WTC11 (cell line): ENCODE results near the gene KAZN. TPM values are rescaled to one million over a fixed set of nuclear protein-coding genes. Genes with fewer than 3 reads are reported as not detected.

Source experiments
- ATAC-seq: fragments of 200-7000 bp; cut with Tn5 transposase; 2 replicates; pipeline ENCODE4 v1.10.0; 2021; ENCODE audit warnings: mild to moderate bottlenecking, moderate library complexity
- CTCF ChIA-PET: fragments of 300-600 bp; sonication (Branson Sonifier 250); formaldehyde crosslinking; loops from one replicate; lab custom pipeline; 2021; ENCODE audit warnings: antibody characterized with exemption; lab: Charles Lee
- POLR2A ChIA-PET: fragments of 350-600 bp; sonication (Branson Sonifier 250); formaldehyde crosslinking; loops from one replicate; lab custom pipeline; 2021; ENCODE audit warnings: antibody characterized with exemption; lab: Charles Lee
- DNase-seq: peaks from one replicate; pipeline ENCODE4 v3.0.0; 2021; ENCODE audit warnings: low spot score
- H3K27ac Mint-ChIP-seq: 2 replicates; pipeline ENCODE4 v1.8.0; 2021; ENCODE audit warnings: mixed read lengths
- H3K27me3 Mint-ChIP-seq: 2 replicates; pipeline ENCODE4 v1.8.0; 2021; ENCODE audit warnings: low read depth, mild to moderate bottlenecking, moderate library complexity, mixed read lengths
- H3K36me3 Mint-ChIP-seq: 2 replicates; pipeline ENCODE4 v1.8.0; 2021; ENCODE audit warnings: mixed read lengths
- H3K4me1 Mint-ChIP-seq: 2 replicates; pipeline ENCODE4 v1.8.0; 2022; ENCODE audit warnings: mixed read lengths
- H3K4me3 Mint-ChIP-seq: 2 replicates; pipeline ENCODE4 v1.8.0; 2021; ENCODE audit warnings: mild to moderate bottlenecking, moderate library complexity, mixed read lengths
- H3K9me3 Mint-ChIP-seq: 2 replicates; pipeline ENCODE4 v1.8.0; 2021; ENCODE audit warnings: mixed read lengths
- AR ChIP-seq: fragments of 250-450 bp; sonication (Bioruptor Pico); IDR thresholded peaks from 2 replicates; pipeline ENCODE4 v1.9.0; 2021; ENCODE audit warnings: mild to moderate bottlenecking
- ATF6 ChIP-seq: sonication (generic); formaldehyde crosslinking; IDR thresholded peaks from 2 replicates; pipeline ENCODE4 v1.8.1; 2023; ENCODE audit warnings: mild to moderate bottlenecking, missing genetic modification reagents
- CREB1 ChIP-seq: sonication (generic); formaldehyde crosslinking; IDR thresholded peaks from 2 replicates; pipeline ENCODE4 v1.8.0; 2023; ENCODE audit warnings: mild to moderate bottlenecking, missing genetic modification reagents
- EMX1 ChIP-seq: fragments of 250-450 bp; sonication (Bioruptor Pico); IDR thresholded peaks from 2 replicates; pipeline ENCODE4 v1.8.0; 2021; ENCODE audit warnings: mild to moderate bottlenecking
- ETV6 ChIP-seq: sonication (generic); formaldehyde crosslinking; IDR thresholded peaks from 2 replicates; pipeline ENCODE4 v1.8.1; 2022; ENCODE audit warnings: mild to moderate bottlenecking, missing genetic modification reagents
- IRF1 ChIP-seq: sonication (generic); formaldehyde crosslinking; IDR thresholded peaks from 2 replicates; pipeline ENCODE4 v1.8.0; 2023; ENCODE audit warnings: missing genetic modification reagents
- MLX ChIP-seq: sonication (generic); formaldehyde crosslinking; IDR thresholded peaks from 2 replicates; pipeline ENCODE4 v1.8.1; 2023; ENCODE audit warnings: mild to moderate bottlenecking, missing genetic modification reagents, moderate library complexity
- MYBL2 ChIP-seq: sonication (generic); formaldehyde crosslinking; IDR thresholded peaks from 2 replicates; pipeline ENCODE4 v1.8.1; 2023; ENCODE audit warnings: mild to moderate bottlenecking, moderate library complexity, missing genetic modification reagents
- NFYB ChIP-seq: sonication (generic); formaldehyde crosslinking; conservative IDR thresholded peaks from 2 replicates; pipeline ENCODE4 v1.8.0; 2022; ENCODE audit warnings: low read depth, missing genetic modification reagents
- PRRX2 ChIP-seq: fragments of 250-450 bp; sonication (Bioruptor Pico); IDR thresholded peaks from 2 replicates; pipeline ENCODE4 v1.8.0; 2021; ENCODE audit warnings: mild to moderate bottlenecking
- ZBTB21 ChIP-seq: sonication (generic); formaldehyde crosslinking; IDR thresholded peaks from 2 replicates; pipeline ENCODE4 v1.8.1; 2023; ENCODE audit warnings: mild to moderate bottlenecking, missing genetic modification reagents, borderline replicate concordance
- ZNF532 ChIP-seq: fragments of 250-450 bp; sonication (Bioruptor Pico); IDR thresholded peaks from 2 replicates; pipeline ENCODE4 v1.9.0; 2021; ENCODE audit warnings: mild to moderate bottlenecking, borderline replicate concordance
- total RNA-seq: library from RNA; stranded (reverse); gene quantifications from 3 replicates; pipeline ENCODE4 v1.2.3, GENCODE V29; 2021

Gene KAZN
- total RNA-seq, 1 experiment from 2014 or later, result 19.9 TPM

- TF ChIP-seq ZNF532 (CRISPR knock-in tag) (no peak), MYBL2 (no peak), ZBTB21 (CRISPR knock-in tag) (no peak), EMX1 (no peak)
- TF ChIP-seq, all 79 proteins: peak for 0
Measured at GRCh38 chr1:14679027-14679688, 80.7 kb downstream of the KAZN start (continued).

- H3K4me1 Mint-ChIP-seq, result peaks cover 33% of the 10 kb centered on the region
- ChIA-PET POLR2A (no interaction called here), CTCF (interaction anchor here (0.6 kb wide), 1 partner anchor 43 kb away, joined by 5 read pairs; no protein-coding TSS in a partner anchor)
- H3K4me3 Mint-ChIP-seq, result no peak overlapping the region
- no peaks in the 10 kb centered on the region for H3K27me3 Mint-ChIP-seq
- H3K9me3 Mint-ChIP-seq, result peaks cover 21% of the 10 kb centered on the region
- no peak for ATAC-seq
- H3K27ac Mint-ChIP-seq, result no peak overlapping the region
- DNase-seq, result no peak
- H3K36me3 Mint-ChIP-seq, result peaks cover 9% of the 10 kb centered on the region
- no peak for TF ChIP-seq ETV6
Measured at GRCh38 chr1:14681182-14681581, 82.7 kb downstream of the KAZN start.

GRCh38 chr1:14682941-14683621 lies 84.6 kb downstream of the KAZN start:
- POLR2A ChIA-PET, result interaction anchor here (0.5 kb wide), 1 partner anchor 175 kb away, joined by 5 read pairs; no protein-coding TSS in a partner anchor
- no peak for ATAC-seq
- Mint-ChIP-seq H3K4me1 (peaks cover 33% of the 10 kb centered on the region), H3K4me3 (no peak overlapping the region), H3K27me3 (no peaks in the 10 kb centered on the region)
- CTCF ChIA-PET, result no interaction called here
- TF ChIP-seq MLX (CRISPR knock-in tag), result no peak
- TF ChIP-seq NFYB (CRISPR knock-in tag), result no peak
- no peak for TF ChIP-seq IRF1 (CRISPR knock-in tag)
- TF ChIP-seq PRRX2 (CRISPR knock-in tag), result no peak
- TF ChIP-seq, all 79 proteins: peak for 0
- peaks cover 14% of the 10 kb centered on the region for H3K9me3 Mint-ChIP-seq
- no peak for DNase-seq
- H3K27ac Mint-ChIP-seq, result no peak overlapping the region
- peaks cover 3% of the 10 kb centered on the region for H3K36me3 Mint-ChIP-seq

- DNase-seq, result no peak
- POLR2A ChIA-PET, result no interaction called here
- TF ChIP-seq CREB1 (CRISPR knock-in tag) (no peak), AR (CRISPR knock-in tag) (no peak), ATF6 (no peak)
- H3K27me3 Mint-ChIP-seq, result no peaks in the 10 kb centered on the region
- ATAC-seq, result no peak
- H3K36me3 Mint-ChIP-seq, result peaks cover 3% of the 10 kb centered on the region
- H3K4me3 Mint-ChIP-seq, result no peak overlapping the region
- peaks cover 15% of the 10 kb centered on the region; the same call in 1 of the 2 replicates for H3K4me1 Mint-ChIP-seq
- CTCF ChIA-PET, result interaction anchor here (0.5 to 1.1 kb wide), 2 partner anchors 16 to 353 kb away, joined by 3 read pairs; no protein-coding TSS in a partner anchor
- no peak overlapping the region for H3K27ac Mint-ChIP-seq
- peaks cover 14% of the 10 kb centered on the region for H3K9me3 Mint-ChIP-seq
Measured at GRCh38 chr1:14685078-14685477, 86.6 kb downstream of the KAZN start.
